HG03039 (cell line): Measurements from ENCODE around the gene PBX1.

Experiments used
- ATAC-seq: cut with Tn5 transposase; IDR thresholded peaks from one replicate; pipeline ENCODE4 v1.9.1; 2021; ENCODE audit warnings: mild to moderate bottlenecking, moderate library complexity; ENCODE audit not compliant: unreplicated experiment

The PBX1 gene

GRCh38 chr1:164901031-164901430 is 342.0 kb downstream of the PBX1 start:
- ATAC-seq = no peak
